Kidney (tissue), 14 donors: ENCODE data around the gene WDR4. TPM values are rescaled to one million over a fixed set of nuclear protein-coding genes. Genes with fewer than 3 reads are reported as not detected.
"Not testable (repeated sequence)": the region's sequence is repeated elsewhere in the genome, so short reads cannot be mapped to it uniquely, and the experiment has no call there.

Source experiments
- DNase-seq, 5 donors: peaks; one replicate each; pipeline ENCODE4 v3.0.0-alpha.2; 2013 to 2020
- FAIRE-seq: peaks from 2 replicates; lab custom pipeline; 2012; peaks lifted over from hg19 to GRCh38; lab: Jason Lieb, UNC
- H3K27ac ChIP-seq, 2 donors: one replicate each; pipeline ENCODE4 v1.7.0; 2013; ENCODE audit warnings: low read depth in 2 of 2, low read length in 2 of 2, inconsistent platforms in 1 of 2
- H3K27me3 ChIP-seq: one replicate; pipeline ENCODE4 v1.7.1; 2013; ENCODE audit warnings: low read length, inconsistent platforms; ENCODE audit not compliant: control insufficient read depth, insufficient read depth
- H3K36me3 ChIP-seq, 3 donors: one replicate each; pipeline versions ENCODE4 v1.7.0 to v1.7.1; 2013; ENCODE audit warnings: low read length in 3 of 3, control low read depth in 1 of 3, inconsistent platforms in 1 of 3; ENCODE audit not compliant: insufficient read depth in 3 of 3, control insufficient read depth in 2 of 3
- H3K4me1 ChIP-seq, 3 donors: one replicate each; pipeline versions ENCODE4 v1.7.0 to v1.7.1; 2013; ENCODE audit warnings: low read length in 3 of 3, inconsistent platforms in 1 of 3, low read depth in 1 of 3; ENCODE audit not compliant: control insufficient read depth in 2 of 3, insufficient read depth in 2 of 3
- H3K4me3 ChIP-seq, 3 donors: one replicate each; pipeline versions ENCODE4 v1.7.0 to v1.8.1; 2013; ENCODE audit warnings: low read length in 3 of 3, control low read depth in 1 of 3, inconsistent platforms in 1 of 3
- H3K9ac ChIP-seq, 3 donors: one replicate each; pipeline versions ENCODE4 v1.7.0 to v1.7.1; 2013; ENCODE audit warnings: low read length in 3 of 3, control low read depth in 1 of 3, inconsistent platforms in 1 of 3
- H3K9me3 ChIP-seq, 3 donors: one replicate each; pipeline versions ENCODE4 v1.7.0 to v1.7.1; 2013; ENCODE audit warnings: low read length in 3 of 3, control low read depth in 1 of 3, inconsistent platforms in 1 of 3; ENCODE audit not compliant: control insufficient read depth in 2 of 3, insufficient read depth in 1 of 3
- intact Hi-C: fragments of 100-400 bp; cut with DNase I; formaldehyde crosslinking; loops from one replicate; pipeline ENCODE4 v1.11.1; 2022
- polyA plus RNA-seq: library from polyadenylated mRNA; stranded (reverse); fragments of 350-450 nt; fragmentation: Illumina TruSeq; extraction: RNeasy Lipid Tissue Mini Kit (QIAGEN cat#74804); gene quantifications from one replicate; pipeline ENCODE4 v1.2.3, GENCODE V29; 2014; ENCODE audit warnings: low read depth, low replicate concordance; ENCODE audit not compliant: insufficient read depth
- total RNA-seq: library from RNA; stranded (reverse); fragmentation: NEBNext Ultra II Directional; extraction: Animal tissue kit (Norgen Biotek cat#: 25700); gene quantifications from one replicate; pipeline ENCODE4 v1.2.1, GENCODE V29; 2021
- TF ChIP-seq, protein P1 (sequence below): IDR thresholded peaks from 3 replicates; pipeline ENCODE4 v1.5.1; 2012; ENCODE audit warnings: mild to moderate bottlenecking, moderate library complexity, borderline replicate concordance; ENCODE audit not compliant: insufficient read depth; ENCODE audit errors: extremely low read depth
- donor health status: control.
- donor health status: control.
- donor health status: control.
- donor health status: control.
- donor health status: control.
- donor health status: DM: yes; HTN: yes; CAD: no.
- donor health status: Normal renal cell carcinoma (clear cell type).

WDR4 gene
- total and polyA plus RNA-seq, 2 donors from 2014 or later = 4.8 to 20.4 TPM

DNA sequence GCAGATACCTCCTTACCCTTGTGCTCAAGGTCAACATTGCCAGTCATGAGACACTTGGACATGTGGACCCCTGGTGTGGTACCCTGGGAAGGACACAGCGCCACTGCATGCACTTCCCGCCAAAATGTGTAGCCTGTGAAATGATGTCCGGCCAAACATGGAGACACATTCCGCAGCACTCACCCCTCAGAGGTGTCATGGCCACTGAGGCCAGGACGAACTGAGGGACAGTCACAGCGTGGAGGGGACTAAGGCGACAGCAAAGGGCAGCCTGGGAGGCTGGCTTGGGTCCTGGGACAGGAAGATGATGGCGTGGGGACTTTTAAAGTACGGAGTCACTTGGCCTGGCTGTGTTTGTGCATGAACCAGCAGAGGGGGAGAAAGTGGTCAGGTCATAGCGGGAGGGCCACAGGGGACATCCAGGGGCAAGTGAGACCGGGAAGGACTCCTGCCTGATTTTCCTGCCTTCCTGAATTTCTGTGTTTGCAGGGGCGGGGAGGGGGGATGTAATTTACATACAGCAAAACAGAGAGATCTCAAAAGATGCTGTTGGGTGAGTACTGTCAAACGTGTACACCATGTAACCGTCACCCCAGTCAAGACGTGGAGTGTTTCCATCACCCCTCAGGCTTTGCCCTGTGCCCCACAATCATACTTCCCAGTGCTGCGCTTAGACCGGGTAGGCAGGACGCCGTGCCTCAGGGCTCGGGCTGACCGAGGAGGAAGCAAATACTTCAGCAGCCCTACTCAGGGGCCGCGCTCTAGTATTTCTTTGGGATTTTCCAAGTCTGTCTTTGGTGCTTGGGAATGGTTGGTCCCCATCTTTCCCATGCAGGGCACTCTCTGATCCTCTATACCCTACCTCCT lies 45.2 kb downstream of the WDR4 start:
- H3K27me3 ChIP-seq = no peaks in the 10 kb centered on the region
- no peaks in the 10 kb centered on the region for H3K4me1 ChIP-seq
- TF ChIP-seq, protein P1, sequence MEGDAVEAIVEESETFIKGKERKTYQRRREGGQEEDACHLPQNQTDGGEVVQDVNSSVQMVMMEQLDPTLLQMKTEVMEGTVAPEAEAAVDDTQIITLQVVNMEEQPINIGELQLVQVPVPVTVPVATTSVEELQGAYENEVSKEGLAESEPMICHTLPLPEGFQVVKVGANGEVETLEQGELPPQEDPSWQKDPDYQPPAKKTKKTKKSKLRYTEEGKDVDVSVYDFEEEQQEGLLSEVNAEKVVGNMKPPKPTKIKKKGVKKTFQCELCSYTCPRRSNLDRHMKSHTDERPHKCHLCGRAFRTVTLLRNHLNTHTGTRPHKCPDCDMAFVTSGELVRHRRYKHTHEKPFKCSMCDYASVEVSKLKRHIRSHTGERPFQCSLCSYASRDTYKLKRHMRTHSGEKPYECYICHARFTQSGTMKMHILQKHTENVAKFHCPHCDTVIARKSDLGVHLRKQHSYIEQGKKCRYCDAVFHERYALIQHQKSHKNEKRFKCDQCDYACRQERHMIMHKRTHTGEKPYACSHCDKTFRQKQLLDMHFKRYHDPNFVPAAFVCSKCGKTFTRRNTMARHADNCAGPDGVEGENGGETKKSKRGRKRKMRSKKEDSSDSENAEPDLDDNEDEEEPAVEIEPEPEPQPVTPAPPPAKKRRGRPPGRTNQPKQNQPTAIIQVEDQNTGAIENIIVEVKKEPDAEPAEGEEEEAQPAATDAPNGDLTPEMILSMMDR = no peak
- no peak overlapping the region for H3K9ac ChIP-seq
- intact Hi-C loops = no loop called here
- H3K9me3 ChIP-seq = no peaks in the 10 kb centered on the region
- no peak overlapping the region for H3K27ac ChIP-seq
- H3K36me3 ChIP-seq = no peaks in the 10 kb centered on the region
- no peak overlapping the region for H3K4me3 ChIP-seq
- FAIRE-seq (no peak), DNase-seq (peak in 2 of 5 donors; percentile 33 to 49)

DNA sequence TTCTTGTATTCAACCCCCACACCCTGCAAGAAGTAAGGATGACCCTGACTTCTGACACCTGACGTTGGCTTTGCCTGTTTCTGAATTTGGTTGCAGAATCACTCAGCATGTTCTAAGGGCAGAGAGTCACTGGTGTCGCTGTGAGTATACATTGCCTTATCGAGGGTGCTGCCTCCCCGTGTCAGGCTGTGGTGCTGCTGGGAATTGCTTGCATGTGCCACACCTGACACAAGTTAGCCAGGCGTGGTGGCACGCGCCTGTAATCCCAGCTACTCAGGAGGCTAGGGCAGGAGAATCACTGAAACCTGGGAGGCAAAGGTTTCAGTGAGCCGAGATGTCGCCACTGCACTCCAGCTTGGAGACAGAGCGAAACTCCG lies 45.9 kb downstream of the WDR4 start:
- H3K27me3 ChIP-seq = no peaks in the 10 kb centered on the region
- FAIRE-seq (no peak), DNase-seq (peak in 4 of 5 donors; percentile 23 to 57 (median 39))
- TF ChIP-seq, protein P1 = peak; percentile 26
- H3K27ac ChIP-seq = no peak overlapping the region
- no peaks in the 10 kb centered on the region for H3K36me3 ChIP-seq
- intact Hi-C loops = no loop called here
- no peak overlapping the region for H3K4me3 ChIP-seq
- H3K9ac ChIP-seq = no peak overlapping the region
- no peaks in the 10 kb centered on the region for H3K9me3 ChIP-seq
- H3K4me1 ChIP-seq = no peaks in the 10 kb centered on the region

GRCh38 chr21:42832321-42832630 lies 47.1 kb downstream of the WDR4 start:
- H3K4me1 ChIP-seq, DNase-seq, H3K4me3 ChIP-seq, H3K27ac ChIP-seq, H3K9me3 ChIP-seq, FAIRE-seq, H3K36me3 ChIP-seq, H3K9ac ChIP-seq, H3K27me3 ChIP-seq, intact Hi-C loops: not testable (repeated sequence)

- no peaks in the 10 kb centered on the region for H3K4me1 ChIP-seq
- FAIRE-seq (no peak), DNase-seq (peak; percentile 26 to 72 (median 39))
- no peak overlapping the region for H3K9ac ChIP-seq
- H3K27me3 ChIP-seq = no peaks in the 10 kb centered on the region
- H3K9me3 ChIP-seq = peaks cover 0 to 2% (median 0%) of the 10 kb centered on the region in 3 donors
- H3K36me3 ChIP-seq = no peaks in the 10 kb centered on the region
- intact Hi-C loops = no loop called here
- H3K27ac ChIP-seq = no peak overlapping the region
- TF ChIP-seq, protein P1 = no peak
- H3K4me3 ChIP-seq = no peak overlapping the region
Observed at GRCh38 chr21:42830456-42831455, 48.6 kb downstream of the WDR4 start.
